Breast epithelium (tissue), 3 donors: ENCODE measurements around the gene ASXL1.

Experiments used
- CTCF ChIP-seq, 3 donors: fragments of 450-650 bp; IDR thresholded peaks; one replicate each; pipeline ENCODE4 v1.5.1; 2016 to 2017; ENCODE audit warnings: antibody characterized with exemption in 3 of 3, mild to moderate bottlenecking in 3 of 3, moderate library complexity in 3 of 3
- POLR2A ChIP-seq: fragments of 450-650 bp; IDR thresholded peaks from one replicate; pipeline ENCODE4 v1.6.1; 2016; ENCODE audit warnings: antibody characterized with exemption, mild to moderate bottlenecking, moderate library complexity

GRCh38 chr20:32357869-32358631 is at the start of gene ASXL1:
- peak in 1 of 3 donors; percentile 8 for TF ChIP-seq CTCF (IDR thresholded peaks at IDR 0.05)
- peak; percentile 21 for TF ChIP-seq POLR2A
